ENCODE data around the gene OR6F1. TPM values are rescaled to one million over a fixed set of nuclear protein-coding genes. Genes with fewer than 3 reads are reported as not detected.
"Not testable (repeated sequence)": the region's sequence is repeated elsewhere in the genome, so short reads cannot be mapped to it uniquely, and the experiment has no call there.

OR6F1 gene
- total RNA-seq, 1 donor from 2014 or later = not detected

DNA sequence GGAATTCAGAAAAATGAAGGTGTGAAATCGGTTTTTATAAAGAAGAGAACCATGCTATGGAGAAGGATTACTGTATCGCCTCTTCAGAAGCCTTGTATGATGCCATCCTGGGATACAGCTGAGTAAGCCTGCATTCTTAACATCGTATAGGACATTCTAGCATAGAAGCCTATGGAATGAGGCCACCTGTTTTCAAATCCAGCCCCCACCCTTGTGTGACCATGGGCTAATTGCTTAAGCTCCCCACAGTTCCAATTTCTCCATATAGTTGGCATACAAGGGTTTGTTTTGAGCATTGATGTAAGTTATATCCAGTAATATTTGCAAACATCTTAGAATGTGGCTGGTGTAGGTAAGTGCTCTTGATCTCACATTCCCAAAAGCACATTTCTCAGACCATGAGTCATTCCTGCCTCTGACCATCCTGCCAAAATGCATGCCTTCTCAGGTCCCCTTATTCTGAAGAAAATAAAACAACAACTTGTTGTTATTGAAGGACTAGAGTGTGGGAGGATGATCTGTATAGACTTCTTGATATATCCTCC is 30.0 kb upstream of the OR6F1 start:
- intact Hi-C loops (cut with DNase I) = no loop called here
- H3K36me3 ChIP-seq = no peaks in the 10 kb centered on the region
- no peak for DNase-seq
- peak; percentile 47 to 54 for ATAC-seq
- H3K27ac ChIP-seq = no peak overlapping the region
- no peak for TF ChIP-seq CTCF (IDR thresholded peaks at IDR 0.05)
- H3K4me3 ChIP-seq = no peak overlapping the region
- peaks cover 5% of the 10 kb centered on the region for H3K9me3 ChIP-seq
- H3K4me1 ChIP-seq = no peaks in the 10 kb centered on the region
- H3K27me3 ChIP-seq (ENCODE audit: low read depth) = no peaks in the 10 kb centered on the region

DNA sequence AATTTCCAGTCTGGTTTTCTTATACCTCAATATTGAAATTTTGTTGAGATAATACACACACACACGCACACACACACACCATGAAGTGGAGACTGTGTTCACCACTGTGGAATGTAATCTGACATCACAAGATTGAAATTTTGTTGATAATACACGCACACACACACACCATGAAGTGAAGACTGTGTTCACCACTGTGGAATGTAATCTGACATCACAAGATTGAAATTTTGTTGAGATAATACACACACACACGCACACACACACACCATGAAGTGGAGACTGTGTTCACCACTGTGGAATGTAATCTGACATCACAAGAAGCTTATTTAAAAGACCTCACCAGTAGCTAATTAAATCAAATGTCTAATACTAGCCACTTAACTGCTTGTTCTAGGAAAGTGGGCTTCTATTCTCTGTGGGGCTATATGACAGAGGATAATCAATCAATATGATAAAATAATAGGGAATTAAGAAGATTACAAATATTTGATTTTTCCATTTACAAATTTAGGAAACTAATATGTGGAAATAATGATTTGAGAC is 25.8 kb upstream of the OR6F1 start:
- H3K4me3 ChIP-seq; DNase-seq; H3K27me3 ChIP-seq (ENCODE audit: low read depth); H3K36me3 ChIP-seq; intact Hi-C loops (cut with DNase I); H3K27ac ChIP-seq; ATAC-seq; H3K4me1 ChIP-seq; H3K9me3 ChIP-seq: not testable (repeated sequence)

DNA sequence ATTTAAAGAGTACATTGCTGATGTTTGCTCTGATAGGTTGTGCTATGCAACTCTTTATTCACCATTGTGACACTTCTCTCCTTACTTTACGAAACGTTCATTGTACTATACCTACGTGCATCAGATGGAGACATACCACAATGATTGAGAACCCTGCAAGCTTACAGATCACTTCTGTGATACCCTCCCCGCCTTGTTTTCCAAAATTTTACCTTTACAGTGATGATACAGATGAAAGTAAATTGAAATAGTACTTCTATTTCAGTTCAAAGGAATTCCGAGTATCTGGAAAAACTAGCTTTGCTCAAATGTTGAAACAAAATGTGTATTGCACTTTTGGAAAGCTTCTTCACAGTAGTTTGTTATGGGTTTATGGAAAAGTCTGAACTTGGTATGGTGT is 25.3 kb upstream of the OR6F1 start:
- DNase-seq = no peak
- intact Hi-C loops (cut with DNase I) = no loop called here
- no peaks in the 10 kb centered on the region for H3K36me3 ChIP-seq
- no peaks in the 10 kb centered on the region for H3K27me3 ChIP-seq (ENCODE audit: low read depth)
- no peak overlapping the region for H3K4me3 ChIP-seq
- no peaks in the 10 kb centered on the region for H3K9me3 ChIP-seq
- H3K4me1 ChIP-seq = no peaks in the 10 kb centered on the region
- TF ChIP-seq CTCF (IDR thresholded peaks at IDR 0.05) = no peak
- ATAC-seq = no peak
- H3K27ac ChIP-seq = no peak overlapping the region

DNA sequence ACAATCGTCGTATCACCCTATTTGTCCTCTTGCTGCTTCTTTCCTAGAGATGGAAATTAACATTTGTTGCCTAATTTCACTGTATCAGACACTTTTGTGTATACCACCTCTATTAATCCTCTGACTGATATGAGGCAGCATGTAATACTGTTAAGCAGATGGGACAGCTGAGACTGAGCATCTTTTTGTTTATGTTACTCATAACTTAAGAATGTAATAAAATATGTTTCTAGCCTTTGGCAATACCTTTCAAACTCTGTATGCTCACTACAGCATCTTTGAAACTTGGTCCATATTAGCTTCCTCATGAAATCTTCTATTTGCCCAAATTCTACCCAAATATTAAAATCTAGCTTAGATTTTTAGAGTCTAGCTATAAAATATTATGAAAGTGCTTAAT is 24.3 kb upstream of the OR6F1 start:
- H3K27ac ChIP-seq = no peak overlapping the region
- H3K27me3 ChIP-seq (ENCODE audit: low read depth) = no peaks in the 10 kb centered on the region
- ATAC-seq (no peak), DNase-seq (no peak)
- intact Hi-C loops (cut with DNase I) = no loop called here
- no peaks in the 10 kb centered on the region for H3K36me3 ChIP-seq
- H3K4me1 ChIP-seq = no peaks in the 10 kb centered on the region
- no peak for TF ChIP-seq CTCF (IDR thresholded peaks at IDR 0.05)
- H3K9me3 ChIP-seq = no peaks in the 10 kb centered on the region
- H3K4me3 ChIP-seq = no peak overlapping the region

DNA sequence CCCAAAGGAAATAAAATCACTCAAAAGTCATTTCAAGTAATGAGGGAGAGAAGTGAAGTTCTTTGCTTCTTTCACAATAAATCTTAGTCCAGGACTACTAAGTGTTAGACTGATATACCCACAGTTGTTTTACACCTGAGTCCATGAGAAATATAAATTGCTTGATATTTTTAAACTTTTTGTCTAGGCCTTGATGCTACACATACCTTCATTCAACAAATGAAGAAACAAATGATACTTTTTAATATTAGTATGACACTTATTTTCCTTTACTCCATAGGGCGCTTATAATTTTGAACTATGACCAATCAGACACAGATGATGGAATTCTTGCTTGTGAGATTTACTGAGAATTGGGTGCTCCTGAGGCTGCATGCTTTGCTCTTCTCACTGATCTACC is 21.9 kb upstream of the OR6F1 start, which contains the start of gene OR14K1:
OR14K1 (plus strand) TSS at position 301 of the 400 bp plus-strand sequence; CDS start at position 301, 0 bp downstream.
- TF ChIP-seq CTCF (IDR thresholded peaks at IDR 0.05) = no peak
- intact Hi-C loops (cut with DNase I) = no loop called here
- ATAC-seq = no peak
- DNase-seq = no peak
- no peaks in the 10 kb centered on the region for H3K9me3 ChIP-seq
- H3K4me3 ChIP-seq = no peak within 1 kb of the TSS
- H3K4me1 ChIP-seq = no peaks in the 10 kb centered on the region
- H3K36me3 ChIP-seq = no peaks in the 10 kb centered on the region
- no peak within 1 kb of the TSS for H3K27ac ChIP-seq
- no peaks in the 10 kb centered on the region for H3K27me3 ChIP-seq (ENCODE audit: low read depth)

DNA sequence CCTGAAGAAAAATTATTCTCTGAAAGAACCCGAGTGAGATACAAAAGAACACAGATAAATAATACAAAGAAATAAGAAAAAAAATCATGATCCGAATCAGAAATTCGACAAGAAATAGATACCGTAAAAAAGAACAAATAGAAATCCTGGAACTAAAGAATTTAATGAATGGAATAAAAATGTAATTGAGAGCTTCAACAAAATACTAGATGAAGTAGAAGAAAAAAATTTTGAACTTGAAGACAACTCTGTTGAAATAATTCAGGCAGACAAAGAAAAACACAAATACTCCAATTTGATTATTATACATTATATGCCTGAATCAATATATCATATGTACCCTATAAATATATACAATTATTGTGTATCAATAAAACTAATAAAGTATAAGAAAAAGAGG is 4.8 kb upstream of the OR6F1 start:
- Histone ChIP-seq H3K36me3 (no peaks in the 10 kb centered on the region), H3K4me1 (no peaks in the 10 kb centered on the region), H3K9me3 (peaks cover 9% of the 10 kb centered on the region), H3K27me3 (ENCODE audit: low read depth) (no peaks in the 10 kb centered on the region), H3K4me3 (no peak overlapping the region), H3K27ac (no peak overlapping the region)
- ATAC-seq = no peak
- no peak for DNase-seq
- intact Hi-C loops (cut with DNase I) = no loop called here
- no peak for TF ChIP-seq CTCF (IDR thresholded peaks at IDR 0.05)
